ENCODE results near the gene AMPH.
A peak's percentile ranks its signal among the peaks of the same experiment; 100 is the strongest.
"Not testable (repeated sequence)": the region's sequence is repeated elsewhere in the genome, so short reads cannot be mapped to it uniquely, and the experiment has no call there.

Gene AMPH

DNA sequence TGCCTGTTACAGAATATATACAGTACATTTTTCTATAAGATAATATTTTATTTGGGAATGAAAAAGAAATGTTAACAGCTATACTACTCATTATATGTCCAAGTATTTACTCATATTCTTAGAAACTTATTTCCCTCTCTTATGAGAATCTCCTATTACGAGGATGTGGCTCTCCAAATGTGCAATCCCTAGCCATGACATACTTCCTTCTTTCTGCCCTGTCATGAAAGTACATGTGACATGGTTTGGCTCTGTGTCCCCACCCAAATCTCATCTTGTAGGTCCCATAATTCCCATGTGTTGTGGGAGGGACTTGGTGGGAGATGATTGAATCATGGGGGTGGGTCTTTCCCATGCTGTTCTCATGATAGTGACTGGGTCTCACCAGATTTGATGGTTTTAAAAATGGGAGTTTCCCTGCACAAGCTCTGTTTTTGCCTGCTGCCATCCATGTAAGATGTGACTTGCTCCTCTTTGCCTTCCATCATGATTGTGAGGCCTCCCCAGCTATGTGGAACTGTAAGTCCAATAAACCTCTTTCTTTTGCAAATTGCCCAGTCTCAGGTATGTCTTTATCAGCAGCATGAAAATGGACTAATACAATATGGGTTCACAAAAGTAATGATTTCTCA is 235.1 kb downstream of the AMPH start:
- DNase-seq (ENCODE audit: low spot score) = not testable (repeated sequence)

DNA sequence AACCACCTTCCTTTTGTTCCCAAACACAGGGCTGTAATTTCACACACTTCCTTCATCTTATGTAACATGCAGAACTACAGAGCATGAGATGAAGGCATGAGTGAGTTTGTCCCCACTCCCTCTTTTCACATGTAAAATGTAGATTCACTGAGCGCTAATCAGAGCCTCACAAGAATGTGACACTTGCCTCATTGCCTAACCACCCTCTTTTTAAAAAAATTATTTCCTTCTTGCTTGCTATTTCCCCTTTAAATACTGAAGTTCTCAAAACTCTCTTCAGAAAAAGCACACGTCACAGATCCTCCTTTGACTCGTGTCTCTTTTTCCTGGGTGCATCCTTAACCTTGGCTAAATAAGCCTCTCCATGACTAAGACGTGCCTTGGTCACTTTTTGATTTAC is 236.5 kb downstream of the AMPH start:
- no peak for DNase-seq (ENCODE audit: low spot score)

DNA sequence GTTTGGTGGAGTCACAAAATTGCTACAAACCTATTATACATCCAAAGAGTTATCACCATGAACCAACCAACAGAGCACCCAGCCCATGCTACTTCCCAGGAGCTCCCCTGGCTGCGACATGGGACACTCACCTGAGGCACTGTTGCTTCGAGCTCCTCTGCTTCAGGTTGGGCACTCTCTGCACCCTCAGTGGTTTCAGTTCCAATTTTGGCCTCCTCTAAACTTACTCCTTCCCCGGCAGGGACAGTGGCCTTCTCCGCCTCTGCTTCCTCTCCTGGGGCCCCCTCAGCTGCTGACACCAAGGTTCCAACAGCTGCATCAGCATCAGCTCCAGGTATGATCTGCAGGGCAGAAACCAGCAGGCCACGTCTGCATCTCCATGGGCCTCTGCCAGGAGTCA is 237.3 kb downstream of the AMPH start:
- no peak for DNase-seq (ENCODE audit: low spot score)

DNA sequence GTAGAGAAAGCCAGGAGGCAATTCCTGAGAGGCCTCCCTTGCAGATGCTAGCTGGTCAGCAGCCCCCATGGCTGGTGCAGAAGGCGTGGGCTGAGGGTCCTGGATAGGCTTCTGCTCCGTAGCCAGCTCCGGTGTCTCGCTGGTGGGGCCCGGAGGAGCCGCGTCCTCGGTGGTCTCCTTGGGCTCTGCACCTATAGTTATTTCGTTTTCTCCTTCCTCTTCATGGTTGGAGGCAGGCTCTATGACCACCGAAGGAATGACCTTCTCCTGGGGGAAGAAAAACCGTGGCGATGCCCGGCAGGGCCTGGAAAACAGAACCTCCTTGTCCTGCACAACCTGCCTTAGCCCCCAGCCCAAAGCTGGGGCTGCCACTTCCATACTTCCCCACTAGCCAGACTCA is 239.4 kb downstream of the AMPH start:
- DNase-seq (ENCODE audit: low spot score) = no peak

DNA sequence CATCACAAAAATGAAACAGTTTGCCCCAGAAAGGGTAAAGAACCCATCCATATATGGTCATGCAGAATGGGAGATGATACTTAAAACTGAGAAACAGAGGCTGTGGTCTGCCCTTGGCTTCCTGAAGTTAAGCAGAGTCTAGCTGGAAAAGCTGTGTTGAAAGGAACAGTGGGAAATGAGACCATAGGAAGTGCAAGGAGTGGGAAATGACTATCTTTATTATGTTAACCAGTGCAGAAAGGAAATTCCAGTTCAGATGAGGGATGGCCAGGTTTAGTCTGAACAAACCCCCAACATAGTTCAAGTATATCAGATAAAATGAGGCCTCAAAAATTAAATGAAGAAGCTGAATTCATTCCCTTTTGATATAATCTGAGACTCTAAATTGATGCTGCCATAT is 245.5 kb downstream of the AMPH start:
- DNase-seq (ENCODE audit: low spot score) = no peak

DNA sequence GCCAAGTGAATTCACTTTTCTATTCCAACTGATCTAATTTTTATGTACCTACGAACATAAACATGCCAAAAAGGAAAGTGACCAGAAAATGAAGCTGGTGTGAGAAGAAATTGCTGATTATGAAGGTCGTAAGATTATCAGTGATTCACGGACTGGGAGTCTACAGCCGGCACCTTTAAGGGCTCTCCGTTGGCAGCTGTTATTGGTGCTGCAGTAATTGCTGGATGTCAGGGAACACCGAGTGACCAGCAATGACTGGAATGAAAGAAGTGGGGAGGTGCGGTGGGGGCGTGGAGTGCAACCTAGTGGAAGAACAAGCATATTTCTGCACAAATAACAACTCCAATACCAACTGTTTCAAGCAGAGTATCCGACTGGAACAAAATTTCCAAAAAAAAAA is 247.9 kb downstream of the AMPH start:
- DNase-seq (ENCODE audit: low spot score) = no peak

DNA sequence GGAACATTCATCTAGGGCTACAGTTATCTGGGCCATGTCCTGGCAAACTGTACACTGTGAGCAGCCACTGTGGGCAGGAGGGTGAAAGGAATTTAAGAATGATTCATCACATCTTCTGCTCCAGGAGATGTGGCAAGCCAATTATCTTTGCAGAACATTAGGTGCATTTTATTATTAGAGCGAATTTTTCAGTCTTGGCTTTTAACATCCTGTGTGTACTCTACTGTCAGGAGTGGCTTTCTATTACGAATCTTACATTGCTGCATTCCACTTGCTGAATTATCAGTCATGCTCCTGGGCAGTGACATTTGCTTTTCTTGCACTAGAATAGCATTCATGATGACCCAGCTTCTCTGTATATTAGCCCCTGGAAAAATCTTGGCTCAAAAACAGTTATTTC is 248.5 kb downstream of the AMPH start:
- peak; percentile 32 for DNase-seq (ENCODE audit: low spot score)

DNA sequence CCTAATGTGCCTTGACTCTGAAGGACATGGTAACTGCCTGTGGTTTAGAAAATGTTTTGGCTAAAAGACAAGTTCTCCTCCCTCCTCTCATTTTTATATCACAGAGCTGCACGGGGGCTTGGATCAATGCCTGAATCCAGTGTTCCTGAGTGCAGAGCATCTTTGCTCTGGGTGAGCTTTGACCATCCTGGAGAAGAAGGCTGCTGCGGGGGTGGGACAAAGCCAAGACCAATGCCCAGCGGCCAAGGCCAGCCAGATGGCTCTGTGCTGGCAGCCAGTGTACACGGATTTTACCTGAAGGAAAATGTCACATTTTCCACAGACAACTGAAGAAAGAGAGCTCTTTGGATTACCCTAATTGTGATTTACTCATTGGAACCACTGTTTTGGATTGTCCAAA is 255.7 kb downstream of the AMPH start:
- DNase-seq (ENCODE audit: low spot score) = no peak

DNA sequence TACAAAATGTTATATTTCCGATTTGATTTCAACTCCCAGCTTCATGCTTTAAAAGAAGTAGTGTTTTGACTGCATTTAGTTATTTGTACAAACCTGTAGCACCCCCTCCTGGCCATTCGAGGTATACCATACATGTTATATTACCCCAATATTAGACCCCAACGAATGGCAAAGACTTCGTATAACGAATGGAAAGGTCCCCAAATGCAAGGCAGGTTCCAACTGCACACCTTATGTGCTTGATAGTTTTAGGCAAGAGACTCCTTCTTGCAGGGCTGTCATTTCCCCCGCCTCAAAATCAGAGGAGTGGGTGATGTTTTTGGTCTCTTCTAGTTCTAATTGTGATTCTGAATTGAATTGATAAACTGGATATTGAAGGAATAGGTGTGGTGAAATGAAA is 256.7 kb downstream of the AMPH start:
- DNase-seq (ENCODE audit: low spot score) = peak; percentile 36

DNA sequence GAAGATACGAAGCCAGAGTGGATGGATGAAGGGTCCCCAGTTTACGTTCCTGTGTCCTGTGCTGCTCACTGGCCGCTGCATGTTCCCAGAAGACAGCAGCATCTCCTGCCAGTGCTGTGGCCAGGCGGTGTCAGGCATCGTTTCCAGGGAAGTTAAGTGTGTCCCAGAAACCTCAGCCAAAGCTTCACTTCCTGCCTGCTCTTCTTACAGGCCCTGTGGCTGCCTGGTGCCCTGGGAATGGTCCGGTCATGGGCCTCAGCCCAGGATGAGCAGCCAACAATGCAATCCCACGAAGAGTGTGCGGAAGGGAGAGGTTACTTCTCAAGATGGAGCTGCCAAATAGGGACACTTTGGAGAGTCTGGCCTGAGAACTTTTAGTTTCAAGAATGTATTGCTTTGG is 258.0 kb downstream of the AMPH start:
- no peak for DNase-seq (ENCODE audit: low spot score)

DNA sequence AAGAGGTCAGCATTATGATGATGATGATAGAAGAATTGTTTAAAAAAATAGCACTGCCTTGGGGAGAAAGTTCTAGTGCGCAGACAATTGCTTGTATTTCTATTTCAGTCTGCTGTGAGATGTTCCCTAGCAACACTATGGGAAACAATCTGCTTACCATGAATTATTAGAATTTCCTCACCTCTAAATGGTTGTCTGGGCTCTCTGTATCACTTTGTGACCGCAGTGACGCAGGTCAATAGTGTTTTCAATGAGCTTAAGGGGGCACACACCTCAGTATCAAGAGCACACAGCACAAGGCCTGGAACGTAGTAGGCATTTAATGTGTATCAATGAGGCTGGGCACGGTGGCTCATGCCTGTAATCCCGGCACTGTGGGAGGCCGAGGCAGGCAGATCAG is 258.9 kb downstream of the AMPH start:
- DNase-seq (ENCODE audit: low spot score) = no peak

DNA sequence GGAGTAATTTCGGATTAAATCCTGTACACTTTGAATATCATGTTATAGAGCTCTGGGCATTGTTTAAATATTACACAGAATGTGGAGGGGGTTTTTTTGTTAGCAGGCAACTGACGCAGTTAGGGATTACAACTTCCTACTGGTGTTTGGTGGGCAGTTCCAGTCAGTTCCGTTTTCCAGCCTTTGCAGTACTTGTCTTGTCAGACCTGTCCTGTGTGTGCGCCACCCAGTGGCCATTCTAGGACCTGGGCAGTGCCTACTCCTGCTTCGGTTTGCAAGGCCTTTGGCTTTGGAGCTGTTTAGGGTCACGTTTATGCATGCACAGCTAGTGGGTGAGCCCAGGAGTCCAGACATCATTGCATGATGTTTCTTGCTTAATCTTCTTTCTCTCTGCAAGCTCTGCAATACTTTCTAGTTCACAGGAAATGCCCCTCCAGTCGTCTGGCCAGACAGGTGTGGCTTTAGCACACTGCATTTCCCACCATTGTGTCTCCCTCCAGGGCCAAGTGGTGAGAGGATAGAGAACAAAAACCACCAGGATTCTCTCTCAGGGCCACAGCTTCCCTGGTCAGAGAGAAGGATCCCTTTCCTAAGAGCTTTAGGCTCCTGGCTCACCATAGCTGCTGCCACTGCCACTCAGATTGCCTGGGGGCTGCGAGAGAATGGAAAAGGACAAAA is 261.2 kb downstream of the AMPH start:
- DNase-seq (ENCODE audit: low spot score) = peak; percentile 84

DNA sequence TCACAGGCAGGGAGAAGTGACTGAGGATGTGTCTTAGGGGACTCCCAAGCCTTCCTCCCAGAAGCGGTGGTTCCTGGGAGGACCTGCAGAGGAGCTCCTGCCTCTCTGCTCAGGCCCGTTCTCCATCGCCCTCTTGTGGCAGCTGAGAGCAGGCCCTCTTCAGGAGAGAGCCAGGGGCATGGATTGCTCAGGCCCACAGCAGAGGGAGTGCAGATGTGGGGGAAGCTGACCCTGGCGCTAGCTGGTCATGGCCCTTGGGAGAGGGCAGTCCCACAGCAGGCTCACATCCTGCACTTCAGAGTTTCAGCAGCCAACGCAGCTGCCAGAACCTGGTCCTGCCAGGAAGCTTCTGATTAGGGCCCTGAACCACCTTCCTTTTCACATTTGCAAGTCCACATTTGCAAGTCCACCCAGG is 263.0 kb downstream of the AMPH start:
- DNase-seq (ENCODE audit: low spot score) = peak; percentile 90

DNA sequence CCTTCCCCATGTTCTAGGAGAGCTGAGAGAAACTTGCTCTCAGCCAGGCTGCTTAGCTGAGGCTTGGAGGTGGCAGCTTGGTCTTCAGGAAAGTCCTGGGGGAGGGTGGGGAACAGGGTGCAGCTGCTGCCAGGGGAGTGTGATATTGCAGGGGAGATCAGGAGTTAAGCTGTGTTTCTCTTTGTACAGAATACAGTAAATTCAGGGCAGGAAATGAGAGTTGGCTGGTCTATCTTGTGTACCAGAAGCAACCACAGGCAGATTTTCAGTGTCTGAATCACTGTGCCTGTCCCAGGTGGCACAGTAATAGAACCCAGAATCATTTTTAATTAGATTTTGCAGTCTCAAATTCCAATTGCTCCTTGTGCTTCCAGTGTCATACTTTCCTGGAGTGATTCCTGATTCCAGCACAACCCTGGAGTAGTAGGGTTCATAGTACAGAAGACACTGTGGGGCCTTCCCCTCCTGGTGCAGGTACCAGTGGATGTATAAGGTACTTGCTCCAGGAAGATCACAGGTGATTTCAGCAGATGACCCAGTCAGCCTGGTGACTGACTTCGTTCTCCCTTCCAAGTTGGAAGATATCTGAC is 263.8 kb downstream of the AMPH start:
- DNase-seq (ENCODE audit: low spot score) = peak; percentile 42

DNA sequence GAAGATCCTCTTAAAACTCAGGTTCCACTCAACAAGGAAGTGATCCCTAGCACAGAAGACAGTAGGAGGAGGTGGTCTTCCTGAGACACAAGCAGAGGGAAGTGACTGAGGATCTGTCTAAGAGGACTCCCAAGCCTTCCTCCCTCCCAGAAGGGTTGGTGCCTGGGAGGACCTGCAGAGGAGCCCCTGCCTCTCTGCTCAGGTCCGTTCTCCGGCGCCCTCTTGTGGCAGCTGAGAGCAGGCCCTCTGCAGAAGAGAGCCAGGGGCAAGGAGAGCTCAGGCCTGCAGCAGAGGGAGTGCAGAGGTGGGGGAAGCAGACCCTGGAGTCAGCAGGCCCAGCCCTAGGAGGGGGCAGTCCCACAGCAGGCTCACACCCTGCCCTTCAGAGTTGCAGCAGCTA is 267.8 kb downstream of the AMPH start:
- peak; percentile 24 for DNase-seq (ENCODE audit: low spot score)

DNA sequence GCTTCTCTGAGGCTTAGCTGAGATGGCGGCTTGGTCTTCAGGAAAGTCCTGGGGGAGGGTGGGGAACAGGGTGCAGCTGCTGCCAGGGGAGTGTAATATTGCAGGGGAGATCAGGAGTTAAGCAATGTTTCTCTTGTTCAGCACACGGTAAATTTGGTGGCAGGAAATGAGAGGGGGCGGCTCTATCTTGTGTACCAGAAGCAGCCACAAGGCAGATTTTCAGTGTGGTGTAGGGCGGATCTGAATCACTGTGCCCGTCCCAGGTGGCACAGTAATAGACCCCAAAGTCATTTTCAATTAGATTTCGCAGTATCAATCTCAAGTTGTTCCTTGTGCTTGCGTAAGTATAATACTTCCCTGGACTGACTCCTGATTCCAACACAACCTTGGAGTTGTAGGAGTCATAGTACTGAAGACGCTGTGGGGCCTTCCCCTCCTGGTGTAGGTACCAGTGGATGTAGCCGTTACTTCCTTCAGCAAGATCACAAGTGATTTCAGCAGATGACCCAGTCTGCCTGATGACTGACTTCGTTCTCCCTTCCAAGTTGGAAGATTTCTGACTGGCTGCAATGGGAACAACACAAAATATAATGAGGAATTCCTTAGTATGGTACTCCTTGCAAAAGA is 268.4 kb downstream of the AMPH start:
- not testable (repeated sequence) for DNase-seq (ENCODE audit: low spot score)

DNA sequence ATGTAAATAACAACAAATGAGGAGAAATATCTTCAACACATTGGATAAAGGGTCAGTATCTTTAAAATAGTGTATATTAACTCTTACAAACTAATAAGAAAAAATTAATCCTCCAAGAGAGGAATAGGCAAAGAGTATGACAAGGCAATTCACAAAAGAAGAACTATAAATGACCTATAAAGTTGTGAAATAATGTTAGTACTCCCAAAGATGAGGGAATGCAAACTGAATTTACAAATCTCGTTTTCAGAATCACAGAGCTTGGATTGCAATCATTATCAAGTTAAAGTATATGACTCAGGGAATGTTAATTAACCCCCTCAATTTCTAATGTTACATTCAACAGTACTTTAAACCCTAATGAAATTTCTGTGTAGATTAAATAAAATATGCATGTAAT is 270.4 kb downstream of the AMPH start:
- no peak for DNase-seq (ENCODE audit: low spot score)

DNA sequence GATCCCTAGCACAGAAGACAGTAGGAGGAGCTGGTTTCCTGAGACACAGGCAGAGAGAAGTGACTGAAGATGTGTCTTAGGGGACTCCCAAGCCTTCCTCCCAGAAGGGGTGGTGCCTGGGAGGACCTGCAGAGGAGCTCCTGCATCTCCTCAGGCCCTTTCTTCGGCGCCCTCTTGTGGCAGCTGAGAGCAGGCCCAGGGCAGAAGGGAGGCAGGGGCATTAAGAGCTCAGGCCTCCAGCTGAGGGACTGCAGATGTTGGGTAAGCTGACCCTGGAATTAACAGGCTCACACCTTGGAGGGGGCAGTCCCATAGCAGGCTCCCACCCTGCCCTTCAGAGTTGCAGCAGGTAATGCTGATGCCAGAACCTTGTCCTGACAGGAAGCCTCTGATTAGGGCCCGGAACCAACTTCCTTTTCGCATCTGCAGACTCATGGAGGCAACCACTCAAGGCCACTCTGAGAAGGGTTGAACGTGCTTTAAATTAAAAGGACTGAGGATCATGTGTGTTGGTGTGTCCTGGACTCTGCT is 272.0 kb downstream of the AMPH start:
- peak; percentile 30 for DNase-seq (ENCODE audit: low spot score)

DNA sequence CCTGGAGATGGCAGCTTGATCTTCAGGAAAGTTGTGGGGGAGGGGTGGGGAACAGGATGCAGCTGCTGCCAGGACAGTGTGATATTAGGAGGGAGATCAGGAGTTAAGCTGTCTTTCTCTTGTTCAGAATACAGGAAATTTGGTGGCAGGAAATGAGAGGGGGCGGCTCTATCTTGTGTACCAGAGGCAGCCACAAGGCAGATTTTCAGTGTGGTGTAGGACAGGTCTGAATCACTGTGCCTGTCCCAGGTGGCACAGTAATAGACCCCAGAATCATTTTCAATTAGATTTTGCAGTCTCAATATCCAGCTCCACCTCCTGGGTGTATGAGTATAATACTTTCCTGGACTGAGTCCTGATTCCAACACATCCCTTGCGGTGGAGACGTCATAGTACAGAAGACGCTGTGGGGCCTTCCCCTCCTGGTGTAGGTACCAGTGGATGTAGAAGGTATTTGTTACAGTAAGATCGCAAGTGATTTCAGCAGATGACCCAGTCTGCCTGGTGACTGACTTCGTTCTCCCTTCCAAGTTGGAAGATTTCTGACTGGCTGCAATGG is 272.8 kb downstream of the AMPH start:
- DNase-seq (ENCODE audit: low spot score) = not testable (repeated sequence)

DNA sequence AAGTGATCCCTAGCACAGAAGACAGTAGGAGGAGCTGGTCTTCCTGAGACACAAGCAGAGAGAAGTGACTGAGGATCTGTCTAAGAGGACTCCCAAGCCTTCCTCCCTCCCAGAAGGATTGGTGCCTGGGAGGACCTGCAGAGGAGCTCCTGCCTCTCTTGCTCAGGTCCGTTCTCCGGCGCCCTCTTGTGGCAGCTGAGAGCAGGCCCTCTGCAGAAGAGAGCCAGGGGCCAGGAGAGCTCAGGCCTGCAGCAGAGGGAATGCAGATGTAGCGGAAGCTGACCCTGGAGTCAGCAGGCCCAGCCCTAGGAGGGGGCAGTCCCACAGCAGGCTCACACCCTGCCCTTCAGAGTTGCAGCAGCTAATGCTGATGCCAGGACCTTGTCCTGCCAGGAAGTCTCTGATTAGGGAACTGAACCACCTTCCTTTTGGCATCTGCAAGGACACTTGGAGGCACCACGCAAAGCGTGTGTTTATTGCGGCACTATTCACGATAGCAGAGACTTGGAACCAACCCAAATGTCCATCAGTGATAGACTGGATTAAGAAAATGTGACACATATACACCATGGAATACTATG is 276.8 kb downstream of the AMPH start:
- peak; percentile 62 for DNase-seq (ENCODE audit: low spot score)

DNA sequence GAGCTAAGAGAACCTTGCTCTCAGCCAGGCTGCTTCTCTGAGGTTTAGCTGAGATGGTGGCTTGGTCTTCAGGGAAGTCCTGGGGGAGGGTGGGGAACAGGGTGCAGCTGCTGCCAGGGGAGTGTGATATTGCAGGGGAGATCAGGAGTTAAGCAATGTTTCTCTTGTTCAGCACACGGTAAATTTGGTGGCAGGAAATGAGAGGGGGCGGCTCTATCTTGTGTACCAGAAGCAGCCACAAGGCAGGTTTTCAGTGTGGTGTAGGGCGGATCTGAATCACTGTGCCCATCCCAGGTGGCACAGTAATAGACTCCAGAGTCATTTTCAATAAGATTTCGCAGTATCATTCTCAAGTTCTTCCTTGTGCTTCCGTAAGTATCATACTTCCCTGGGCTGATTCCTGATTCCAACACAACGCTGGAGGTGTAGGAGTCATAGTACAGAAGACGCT is 277.7 kb downstream of the AMPH start:
- not testable (repeated sequence) for DNase-seq (ENCODE audit: low spot score)

DNA sequence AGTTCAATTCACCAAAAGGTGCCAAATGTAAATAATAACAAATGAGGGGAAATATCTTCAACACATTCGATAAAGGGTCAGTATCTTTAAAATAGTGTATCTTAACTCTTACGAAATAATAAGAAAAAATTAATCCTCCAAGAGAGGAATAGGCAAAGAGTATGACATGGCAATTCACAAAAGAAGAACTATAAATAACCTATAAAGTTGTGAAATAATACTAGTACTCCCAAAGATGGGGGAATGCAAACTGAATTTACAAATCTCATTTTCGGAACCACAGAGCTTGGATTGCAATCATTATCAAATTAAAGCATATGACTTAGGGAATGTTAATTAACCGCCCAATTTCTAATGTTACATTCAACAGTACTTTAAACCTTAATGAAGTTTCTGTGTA is 279.6 kb downstream of the AMPH start:
- DNase-seq (ENCODE audit: low spot score) = no peak
